ENCODE measurements around the gene SHC3. TPM values are rescaled to one million over a fixed set of nuclear protein-coding genes. Genes with fewer than 3 reads are reported as not detected.

Gene SHC3
- total RNA-seq, 3 donors from 2014 or later (not counting 1 experiment from before 2014, with no cell fraction given) = 0.02 to 0.09 (median 0.08) TPM

- Mint-ChIP-seq H3K27ac (no peak overlapping the region), H3K9me3 (no peaks in the 10 kb centered on the region), H3K27me3 (ENCODE audit: low read depth in 2 of 2) (peaks cover 7 to 32% of the 10 kb centered on the region in 2 donors), H3K4me1 (no peaks in the 10 kb centered on the region), H3K36me3 (no peaks in the 10 kb centered on the region), H3K4me3 (no peak overlapping the region)
- intact Hi-C loops (cut with micrococcal nuclease) = no loop called here
- no peak overlapping the region for H3K27ac ChIP-seq (ENCODE audit: low read length)
- no peaks in the 10 kb centered on the region for H3K4me1 ChIP-seq (ENCODE audit: control insufficient read depth, insufficient read depth, low read length)
- H3K4me3 ChIP-seq (ENCODE audit: low read length) = no peak overlapping the region
- WGBS (ENCODE audit: insufficient coverage) = 84% methylated on average over 6 of the region's 7 CpGs
- H3K9me3 ChIP-seq (ENCODE audit: control insufficient read depth, insufficient read depth, low read length) = no peaks in the 10 kb centered on the region
- no peaks in the 10 kb centered on the region for H3K27me3 ChIP-seq (ENCODE audit: control insufficient read depth, insufficient read depth, low read length)
- TF ChIP-seq CTCF (IDR thresholded peaks at IDR 0.05) = no peak
- DNase-seq = no peak
- no peak for ATAC-seq
- no peaks in the 10 kb centered on the region for H3K36me3 ChIP-seq (ENCODE audit: control insufficient read depth, insufficient read depth, low read length)
Observed at GRCh38 chr9:89096807-89097206, 81.8 kb downstream of the SHC3 start.

DNA sequence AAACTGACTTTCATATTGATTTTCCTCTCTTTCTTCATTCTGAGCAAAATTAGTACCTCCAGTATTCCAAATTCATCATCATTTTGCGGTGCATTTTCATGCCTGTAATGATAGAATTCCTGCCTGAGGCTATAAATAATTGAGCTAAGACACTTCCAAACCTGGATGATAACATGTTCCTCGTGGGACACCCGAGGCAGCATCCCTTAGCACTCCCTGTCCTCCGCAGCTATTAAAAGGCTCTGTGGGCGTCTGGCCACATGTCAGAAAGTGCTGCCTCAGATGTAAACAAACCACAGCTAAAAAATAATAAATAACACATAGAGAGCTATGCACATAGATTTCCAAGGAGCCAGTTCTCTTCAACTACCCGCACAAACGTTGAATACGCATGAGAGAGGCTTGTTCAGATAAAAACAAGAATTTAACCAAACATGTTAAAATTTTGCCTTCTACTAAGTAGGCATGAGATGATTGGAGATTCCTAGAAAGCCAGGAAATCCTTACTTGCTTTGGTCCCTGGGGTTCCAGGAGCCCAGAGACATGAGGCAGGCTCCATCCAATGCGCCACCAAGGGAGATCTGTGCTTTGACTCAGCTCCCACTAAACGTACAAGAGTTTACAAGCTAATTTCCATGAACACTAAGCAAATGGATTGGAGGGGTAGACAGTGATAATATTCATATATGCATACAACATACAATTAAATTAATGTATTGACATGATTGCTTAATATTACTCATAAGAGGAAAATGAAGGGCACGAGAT lies 82.7 kb downstream of the SHC3 start:
- TF ChIP-seq CTCF (IDR thresholded peaks at IDR 0.05) = no peak
- Histone ChIP-seq H3K4me1 (ENCODE audit: control insufficient read depth, insufficient read depth, low read length) (no peaks in the 10 kb centered on the region), H3K27ac (ENCODE audit: low read length) (no peak overlapping the region), H3K9me3 (ENCODE audit: control insufficient read depth, insufficient read depth, low read length) (no peaks in the 10 kb centered on the region), H3K4me3 (ENCODE audit: low read length) (no peak overlapping the region), H3K36me3 (ENCODE audit: control insufficient read depth, insufficient read depth, low read length) (no peaks in the 10 kb centered on the region), H3K27me3 (ENCODE audit: control insufficient read depth, insufficient read depth, low read length) (no peaks in the 10 kb centered on the region)
- no peaks in the 10 kb centered on the region for H3K36me3 Mint-ChIP-seq
- no peaks in the 10 kb centered on the region for H3K9me3 Mint-ChIP-seq
- no peaks in the 10 kb centered on the region for H3K4me1 Mint-ChIP-seq
- H3K4me3 Mint-ChIP-seq = no peak overlapping the region
- DNase-seq (no peak), ATAC-seq (no peak)
- 81% methylated on average over 9 of the region's 11 CpGs for WGBS (ENCODE audit: insufficient coverage)
- peaks cover 7 to 32% of the 10 kb centered on the region in 2 donors for H3K27me3 Mint-ChIP-seq (ENCODE audit: low read depth in 2 of 2)
- intact Hi-C loops (cut with micrococcal nuclease) = no loop called here
- no peak overlapping the region for H3K27ac Mint-ChIP-seq

DNA sequence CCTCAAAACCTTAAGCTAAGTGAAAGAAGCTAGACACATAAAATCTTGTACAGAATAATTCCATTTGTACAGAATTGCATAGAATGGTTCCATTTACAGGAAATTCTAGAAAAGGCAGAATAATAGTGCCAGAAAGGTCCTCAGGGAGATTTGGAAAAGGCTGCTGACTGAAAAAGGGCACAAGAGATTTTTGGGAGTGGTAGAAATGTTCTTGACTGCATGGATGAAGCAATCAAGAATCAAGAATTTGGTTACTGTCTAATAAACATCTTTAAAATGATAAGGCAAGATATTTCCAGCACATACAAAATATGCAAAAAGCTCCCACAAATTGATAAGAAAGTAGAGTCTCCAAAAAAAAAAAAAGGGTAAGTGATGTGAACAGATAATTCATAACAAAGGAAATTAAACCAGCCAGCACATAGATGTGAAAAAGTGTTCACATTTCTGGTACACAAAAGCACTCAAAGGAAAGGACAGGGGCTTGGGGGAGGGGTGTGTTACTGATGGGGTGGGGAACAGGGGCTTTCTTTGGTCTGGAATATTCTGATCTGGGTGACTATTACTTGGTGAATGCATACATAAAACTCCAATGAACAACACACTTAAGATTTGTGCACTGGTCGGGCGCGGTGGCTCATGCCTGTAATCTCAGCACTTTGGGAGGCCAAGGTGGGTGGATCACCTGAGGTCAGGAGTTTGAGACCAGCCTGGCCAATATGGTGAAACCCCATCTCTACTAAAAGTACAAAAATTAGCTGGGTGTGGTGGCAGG lies 85.2 kb downstream of the SHC3 start:
- Mint-ChIP-seq H3K9me3 (no peaks in the 10 kb centered on the region), H3K4me1 (no peaks in the 10 kb centered on the region), H3K36me3 (no peaks in the 10 kb centered on the region), H3K4me3 (no peak overlapping the region), H3K27ac (no peak overlapping the region), H3K27me3 (ENCODE audit: low read depth in 2 of 2) (peaks cover 7 to 32% of the 10 kb centered on the region in 2 donors)
- ATAC-seq (no peak), DNase-seq (no peak)
- intact Hi-C loops (cut with micrococcal nuclease) = no loop called here
- Histone ChIP-seq H3K27ac (ENCODE audit: low read length) (no peak overlapping the region), H3K4me1 (ENCODE audit: control insufficient read depth, insufficient read depth, low read length) (no peaks in the 10 kb centered on the region), H3K9me3 (ENCODE audit: control insufficient read depth, insufficient read depth, low read length) (no peaks in the 10 kb centered on the region), H3K27me3 (ENCODE audit: control insufficient read depth, insufficient read depth, low read length) (no peaks in the 10 kb centered on the region), H3K36me3 (ENCODE audit: control insufficient read depth, insufficient read depth, low read length) (no peaks in the 10 kb centered on the region), H3K4me3 (ENCODE audit: low read length) (no peak overlapping the region)
- TF ChIP-seq CTCF (IDR thresholded peaks at IDR 0.05) = no peak
- 95% methylated on average over 3 of the region's 3 CpGs for WGBS (ENCODE audit: insufficient coverage)

Measured in natural killer cell (primary cell).